Esophagus squamous epithelium (tissue), 5 donors: ENCODE measurements around the gene OXCT1. TPM values are rescaled to one million over a fixed set of nuclear protein-coding genes. Genes with fewer than 3 reads are reported as not detected.

Experiments
- DNase-seq: peaks from one replicate; lab custom pipeline; 2025; lab: John Stamatoyannopoulos, UW
- H3K27ac ChIP-seq, 4 donors: fragments of 200-600 bp; sonication (generic); one replicate each; pipeline ENCODE4 v1.5.1; 2016 to 2019; ENCODE audit warnings: mild to moderate bottlenecking in 1 of 4
- H3K27me3 ChIP-seq, 4 donors: fragments of 200-600 bp; sonication (generic); 1 replicate in 3 of 4; 2 replicates in 1 of 4; pipeline versions ENCODE4 v1.5.1 to v1.6.0; 2017 to 2021; ENCODE audit warnings: antibody characterized with exemption in 1 of 4
- H3K36me3 ChIP-seq, 3 donors: fragments of 200-600 bp; sonication (generic); one replicate each; pipeline ENCODE4 v1.5.1; 2016 to 2019
- H3K4me1 ChIP-seq, 3 donors: fragments of 200-600 bp; sonication (generic); one replicate each; pipeline ENCODE4 v1.5.1; 2017 to 2019
- H3K4me3 ChIP-seq, 4 donors: fragments of 200-600 bp; sonication (generic); 1 replicate in 3 of 4; 2 replicates in 1 of 4; pipeline ENCODE4 v1.5.1; 2016 to 2019; ENCODE audit warnings: mild to moderate bottlenecking in 2 of 4, moderate library complexity in 1 of 4
- H3K9me3 ChIP-seq, 3 donors: fragments of 200-600 bp; sonication (generic); one replicate each; pipeline ENCODE4 v1.5.1; 2016 to 2019
- POLR2A ChIP-seq, 4 donors: fragments of 450-650 bp; IDR thresholded peaks; one replicate each; pipeline ENCODE4 v1.6.1; 2017; ENCODE audit warnings: antibody characterized with exemption in 4 of 4, mild to moderate bottlenecking in 4 of 4, moderate library complexity in 3 of 4
- WGBS, 2 donors: methylation state at CpG; one replicate each; pipeline ENCODE4 v1.1.5; 2018; 5-methylcytosine and 5-hydroxymethylcytosine counted together
- intact Hi-C: fragments of 100-400 bp; cut with DNase I; formaldehyde crosslinking; loops from one replicate; pipeline ENCODE4 v1.15.0; 2022
- total RNA-seq, 4 donors: library from RNA; depleted of rRNA; stranded (reverse); fragments of >200 nt; gene quantifications; one replicate each; pipeline ENCODE4 v1.1.0, GENCODE V29; 2016
- TF ChIP-seq, protein P1 (sequence below), 6 experiments: fragments of 450-650 bp in 4 of 6; fragments of 200-600 bp in 2 of 6; sonication (generic) in 2 of 6; IDR thresholded peaks; one replicate each; pipeline ENCODE4 v1.5.1; 2016 to 2019; ENCODE audit warnings: antibody characterized with exemption in 6 of 6, mild to moderate bottlenecking in 4 of 6, moderate library complexity in 4 of 6
- donor health status: DM: yes; HTN: yes; CAD: no.

The OXCT1 gene
- total RNA-seq, 4 donors from 2014 or later = 20.3 to 27.3 (median 23.4) TPM

DNA sequence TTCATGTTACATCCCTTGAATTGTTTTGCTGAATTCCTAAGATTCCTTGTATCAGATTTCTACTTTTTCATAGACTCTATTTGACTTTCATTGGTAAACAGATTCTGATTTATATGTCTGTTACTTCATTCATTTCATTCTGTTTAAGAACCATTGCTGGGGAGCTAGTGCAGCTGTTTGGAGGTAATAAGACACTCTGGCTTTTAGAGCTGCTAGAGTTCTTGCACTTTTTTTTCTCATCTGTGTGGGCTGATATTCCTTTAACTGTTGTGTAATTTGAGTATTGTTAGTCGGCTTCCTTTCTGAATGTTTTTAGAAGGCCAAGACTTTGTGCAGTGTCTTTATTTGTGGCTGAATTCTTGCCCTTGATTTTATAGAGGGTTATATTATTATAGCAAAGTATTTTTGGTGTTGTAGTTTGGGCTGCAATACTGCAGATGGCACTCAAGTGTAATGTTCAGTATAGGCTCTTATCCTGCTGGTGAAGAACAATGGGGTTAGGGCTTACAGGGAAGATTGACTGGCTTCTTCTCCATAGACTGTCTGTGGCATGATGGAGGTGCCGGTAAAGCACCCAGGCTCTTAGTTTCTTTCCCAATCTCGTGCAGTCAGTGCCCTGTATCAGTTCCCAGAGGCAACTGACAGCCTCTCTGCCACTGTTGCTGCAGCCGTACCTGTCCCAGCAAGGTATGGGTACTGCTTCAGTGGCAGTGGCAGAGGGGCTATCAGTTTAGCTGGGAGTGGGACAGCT, 162.2 kb downstream of the OXCT1 start:
- no peak for DNase-seq
- no peak overlapping the region for H3K4me3 ChIP-seq
- TF ChIP-seq POLR2A (IDR thresholded peaks at IDR 0.05) = no peak
- TF ChIP-seq, protein P1, sequence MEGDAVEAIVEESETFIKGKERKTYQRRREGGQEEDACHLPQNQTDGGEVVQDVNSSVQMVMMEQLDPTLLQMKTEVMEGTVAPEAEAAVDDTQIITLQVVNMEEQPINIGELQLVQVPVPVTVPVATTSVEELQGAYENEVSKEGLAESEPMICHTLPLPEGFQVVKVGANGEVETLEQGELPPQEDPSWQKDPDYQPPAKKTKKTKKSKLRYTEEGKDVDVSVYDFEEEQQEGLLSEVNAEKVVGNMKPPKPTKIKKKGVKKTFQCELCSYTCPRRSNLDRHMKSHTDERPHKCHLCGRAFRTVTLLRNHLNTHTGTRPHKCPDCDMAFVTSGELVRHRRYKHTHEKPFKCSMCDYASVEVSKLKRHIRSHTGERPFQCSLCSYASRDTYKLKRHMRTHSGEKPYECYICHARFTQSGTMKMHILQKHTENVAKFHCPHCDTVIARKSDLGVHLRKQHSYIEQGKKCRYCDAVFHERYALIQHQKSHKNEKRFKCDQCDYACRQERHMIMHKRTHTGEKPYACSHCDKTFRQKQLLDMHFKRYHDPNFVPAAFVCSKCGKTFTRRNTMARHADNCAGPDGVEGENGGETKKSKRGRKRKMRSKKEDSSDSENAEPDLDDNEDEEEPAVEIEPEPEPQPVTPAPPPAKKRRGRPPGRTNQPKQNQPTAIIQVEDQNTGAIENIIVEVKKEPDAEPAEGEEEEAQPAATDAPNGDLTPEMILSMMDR (IDR thresholded peaks at IDR 0.05) = no peak
- H3K27me3 ChIP-seq = no peaks in the 10 kb centered on the region
- no peaks in the 10 kb centered on the region for H3K36me3 ChIP-seq
- no peaks in the 10 kb centered on the region for H3K9me3 ChIP-seq
- intact Hi-C loops = no loop called here
- no peaks in the 10 kb centered on the region for H3K4me1 ChIP-seq
- WGBS, 2 donors = 36 to 55% methylated on average over 3 to 4 of the region's 4 CpGs
- no peak overlapping the region for H3K27ac ChIP-seq

DNA sequence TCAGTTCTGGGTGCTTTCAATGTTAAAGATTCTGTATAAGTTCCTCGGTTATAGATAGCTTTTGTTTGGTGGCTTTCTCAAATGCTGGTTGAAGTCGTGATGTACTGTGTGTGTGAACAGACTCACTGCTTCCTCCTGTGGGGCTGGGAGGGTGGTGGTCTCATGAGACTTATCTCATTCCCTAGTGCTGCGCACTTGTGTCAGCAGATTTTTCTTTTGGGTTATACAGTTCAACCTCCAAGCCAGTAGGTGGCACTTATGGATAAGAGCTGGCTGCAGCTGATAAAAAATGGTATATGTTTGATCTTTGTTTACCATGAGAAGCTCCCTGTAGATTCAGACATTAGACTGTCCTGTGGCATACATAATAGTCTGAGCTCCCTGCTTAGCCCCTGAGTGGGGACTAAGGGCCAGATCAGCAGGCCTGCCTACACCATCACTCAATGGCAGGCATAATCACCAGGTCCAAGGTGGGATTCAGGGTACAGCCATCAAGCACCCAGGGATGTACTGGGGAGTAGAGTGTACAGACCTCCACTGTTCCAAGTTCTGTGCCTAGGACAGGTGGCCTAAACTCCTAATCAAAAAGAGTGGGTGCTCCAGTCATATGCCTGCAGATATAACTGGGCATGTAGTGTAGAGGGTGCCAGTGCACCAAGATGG, 174.2 kb downstream of the OXCT1 start:
- no peak for DNase-seq
- intact Hi-C loops = no loop called here
- TF ChIP-seq, protein P1 (IDR thresholded peaks at IDR 0.05) = no peak
- TF ChIP-seq POLR2A (IDR thresholded peaks at IDR 0.05) = no peak
- WGBS, 2 donors = 77 to 82% methylated on average over 3 of the region's 3 CpGs
- Histone ChIP-seq H3K4me3 (no peak overlapping the region), H3K9me3 (no peaks in the 10 kb centered on the region), H3K4me1 (no peaks in the 10 kb centered on the region), H3K27ac (no peak overlapping the region), H3K36me3 (no peaks in the 10 kb centered on the region), H3K27me3 (no peaks in the 10 kb centered on the region)

GRCh38 chr5:41686767-41687166, 183.5 kb downstream of the OXCT1 start:
- Histone ChIP-seq H3K36me3 (no peaks in the 10 kb centered on the region), H3K9me3 (no peaks in the 10 kb centered on the region), H3K27ac (no peak overlapping the region), H3K4me3 (no peak overlapping the region), H3K27me3 (no peaks in the 10 kb centered on the region), H3K4me1 (no peaks in the 10 kb centered on the region)
- intact Hi-C loops = no loop called here
- 70 to 74% methylated on average over 2 of the region's 2 CpGs for WGBS, 2 donors
- TF ChIP-seq POLR2A (IDR thresholded peaks at IDR 0.05) = no peak
- TF ChIP-seq, protein P1 (IDR thresholded peaks at IDR 0.05) = no peak
- no peak for DNase-seq

GRCh38 chr5:41686191-41686590, 184.0 kb downstream of the OXCT1 start:
- Histone ChIP-seq H3K4me1 (no peaks in the 10 kb centered on the region), H3K4me3 (no peak overlapping the region), H3K36me3 (no peaks in the 10 kb centered on the region), H3K27me3 (no peaks in the 10 kb centered on the region), H3K9me3 (no peaks in the 10 kb centered on the region), H3K27ac (no peak overlapping the region)
- intact Hi-C loops = no loop called here
- no peak for DNase-seq
- TF ChIP-seq POLR2A (IDR thresholded peaks at IDR 0.05) = no peak
- TF ChIP-seq, protein P1 (IDR thresholded peaks at IDR 0.05) = no peak

- TF ChIP-seq, protein P1 (IDR thresholded peaks at IDR 0.05) = no peak
- no peak for TF ChIP-seq POLR2A (IDR thresholded peaks at IDR 0.05)
- intact Hi-C loops = no loop called here
- Histone ChIP-seq H3K9me3 (peaks cover 0 to 12% (median 0%) of the 10 kb centered on the region in 3 donors), H3K27ac (no peak overlapping the region), H3K4me1 (no peaks in the 10 kb centered on the region), H3K4me3 (no peak overlapping the region), H3K27me3 (no peaks in the 10 kb centered on the region), H3K36me3 (no peaks in the 10 kb centered on the region)
- DNase-seq = no peak
- WGBS, 2 donors = 79 to 80% methylated on average over 2 to 3 of the region's 3 CpGs
Measured at GRCh38 chr5:41683181-41683580, 187.0 kb downstream of the OXCT1 start.
